ENCODE results near the gene LUZP1. TPM values are rescaled to one million over a fixed set of nuclear protein-coding genes. Genes with fewer than 3 reads are reported as not detected.

The LUZP1 gene
- total and polyA plus RNA-seq, 2 donors (not counting 3 experiments of a cell fraction or from before 2014, with no cell fraction given), result 26.3 to 82.4 TPM

DNA sequence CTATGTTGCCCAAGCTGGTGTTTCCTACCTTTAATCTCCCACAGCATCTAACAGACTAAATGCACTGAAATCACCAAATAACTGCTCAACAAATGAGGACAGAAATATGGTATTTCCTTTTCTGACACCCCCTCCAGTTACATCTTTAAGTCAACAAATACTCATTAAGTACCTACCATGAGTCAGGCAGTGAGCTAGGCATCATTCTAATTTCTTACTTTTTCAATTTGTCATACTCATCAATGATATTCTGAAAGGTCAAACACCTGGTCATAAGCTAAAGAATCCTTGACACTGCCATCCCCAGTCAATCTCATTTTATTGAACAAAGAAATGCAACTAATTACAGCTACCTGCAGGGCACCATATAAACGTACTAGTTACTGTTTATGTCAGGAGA, 36.6 kb downstream of the LUZP1 start:
- Histone ChIP-seq H3K9me3 (replicated peaks; ENCODE audit: control insufficient read depth, insufficient read depth, low read length) (no peaks in the 10 kb centered on the region), H3K4me3 (replicated peaks in 1 of 3; ENCODE audit: insufficient read depth in 1 of 3, low read depth in 1 of 3, low read length in 3 of 3) (no peak overlapping the region), H3K27ac (ENCODE audit: insufficient read depth, low read depth, low read length) (peak overlapping the region; percentile 66), H3K27me3 (ENCODE audit: control insufficient read depth in 2 of 2, insufficient read depth in 2 of 2, low read length in 2 of 2) (no peaks in the 10 kb centered on the region), H3K36me3 (ENCODE audit: control insufficient read depth in 2 of 2, extremely low read depth in 1 of 2, insufficient read depth in 2 of 2, low read length in 2 of 2) (no peaks in the 10 kb centered on the region), H3K79me2 (ENCODE audit: control insufficient read depth, insufficient read depth, low read length) (peaks cover 96% of the 10 kb centered on the region), H3K9me1 (replicated peaks; ENCODE audit: control insufficient read depth, extremely low read depth, insufficient read depth, low read length) (no peaks in the 10 kb centered on the region), H4K20me1 (replicated peaks; ENCODE audit: control insufficient read depth, extremely low read depth, insufficient read depth, low read length) (peaks cover 11% of the 10 kb centered on the region), H3K9ac (replicated peaks; ENCODE audit: extremely low read depth, insufficient read depth, low read length) (no peak overlapping the region), H2AFZ (ENCODE audit: low read depth, low read length) (no peak overlapping the region), H3K4me1 (ENCODE audit: control insufficient read depth, extremely low read depth, insufficient read depth, low read length) (peaks cover 57% of the 10 kb centered on the region), H3K4me2 (ENCODE audit: insufficient read depth, low read length) (peak overlapping the region; percentile 38)
- intact Hi-C loops (cut with micrococcal nuclease) (loop anchor here (2.0 kb wide), 1 partner anchor 37 kb away; the partner anchor contains the start of gene LUZP1), dilution Hi-C loops (cut with MboI; ENCODE audit: extremely low pct_ligation_motif_present, low sequenced_read_pairs) (no loop called here)
- no peak for FAIRE-seq
- no TSS peak for BruUV-seq (replicated peaks)
- TF ChIP-seq GATA2 (IDR thresholded peaks at IDR 0.05; ENCODE audit: insufficient read depth, insufficient read length, low read depth, low read length) (peak; percentile 76), POLR2A (IDR thresholded peaks at IDR 0.05; ENCODE audit: low read depth, low read length) (no peak), CTCF (IDR thresholded peaks at IDR 0.05; ENCODE audit: extremely low read depth in 1 of 2, insufficient read depth in 1 of 2, low read depth in 1 of 2, low read length in 2 of 2) (no peak), EZH2 (IDR thresholded peaks at IDR 0.05; ENCODE audit: borderline replicate concordance, low read depth, low read length, severe bottlenecking) (no peak), JUN (IDR thresholded peaks at IDR 0.05; ENCODE audit: borderline replicate concordance, insufficient read depth, insufficient read length, low read depth) (peak; percentile 24), FOS (IDR thresholded peaks at IDR 0.05; ENCODE audit: borderline replicate concordance, insufficient read depth, low read length) (peak; percentile 30), MYC (IDR thresholded peaks at IDR 0.05; ENCODE audit: low read depth, low read length) (no peak)
- TF ChIP-seq, protein P1, sequence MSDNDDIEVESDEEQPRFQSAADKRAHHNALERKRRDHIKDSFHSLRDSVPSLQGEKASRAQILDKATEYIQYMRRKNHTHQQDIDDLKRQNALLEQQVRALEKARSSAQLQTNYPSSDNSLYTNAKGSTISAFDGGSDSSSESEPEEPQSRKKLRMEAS (IDR thresholded peaks at IDR 0.05; ENCODE audit: insufficient read depth, insufficient read length), result no peak
- CTCF ChIA-PET, result interaction anchor here (0.7 to 4.9 kb wide), 8 partner anchors 12 to 52 kb away, joined by 3 to 28 read pairs (median 6); no protein-coding TSS in a partner anchor
- peak; percentile 65 for DNase-seq (ENCODE audit: low read depth, low spot score)
- POLR2A ChIA-PET, result interaction anchor here (1.1 to 1.2 kb wide), 2 partner anchors 28 to 38 kb away, joined by 3 read pairs; no protein-coding TSS in a partner anchor
